ENCODE measurements around the gene RAB12.
"Not testable (repeated sequence)": the region's sequence is repeated elsewhere in the genome, so short reads cannot be mapped to it uniquely, and the experiment has no call there.

Gene RAB12, protein sequence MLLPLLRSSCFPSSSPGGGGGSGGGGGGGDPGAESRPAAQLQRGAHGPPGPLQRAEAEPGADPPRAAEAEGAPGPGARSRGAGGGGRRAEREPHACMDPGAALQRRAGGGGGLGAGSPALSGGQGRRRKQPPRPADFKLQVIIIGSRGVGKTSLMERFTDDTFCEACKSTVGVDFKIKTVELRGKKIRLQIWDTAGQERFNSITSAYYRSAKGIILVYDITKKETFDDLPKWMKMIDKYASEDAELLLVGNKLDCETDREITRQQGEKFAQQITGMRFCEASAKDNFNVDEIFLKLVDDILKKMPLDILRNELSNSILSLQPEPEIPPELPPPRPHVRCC

DNA sequence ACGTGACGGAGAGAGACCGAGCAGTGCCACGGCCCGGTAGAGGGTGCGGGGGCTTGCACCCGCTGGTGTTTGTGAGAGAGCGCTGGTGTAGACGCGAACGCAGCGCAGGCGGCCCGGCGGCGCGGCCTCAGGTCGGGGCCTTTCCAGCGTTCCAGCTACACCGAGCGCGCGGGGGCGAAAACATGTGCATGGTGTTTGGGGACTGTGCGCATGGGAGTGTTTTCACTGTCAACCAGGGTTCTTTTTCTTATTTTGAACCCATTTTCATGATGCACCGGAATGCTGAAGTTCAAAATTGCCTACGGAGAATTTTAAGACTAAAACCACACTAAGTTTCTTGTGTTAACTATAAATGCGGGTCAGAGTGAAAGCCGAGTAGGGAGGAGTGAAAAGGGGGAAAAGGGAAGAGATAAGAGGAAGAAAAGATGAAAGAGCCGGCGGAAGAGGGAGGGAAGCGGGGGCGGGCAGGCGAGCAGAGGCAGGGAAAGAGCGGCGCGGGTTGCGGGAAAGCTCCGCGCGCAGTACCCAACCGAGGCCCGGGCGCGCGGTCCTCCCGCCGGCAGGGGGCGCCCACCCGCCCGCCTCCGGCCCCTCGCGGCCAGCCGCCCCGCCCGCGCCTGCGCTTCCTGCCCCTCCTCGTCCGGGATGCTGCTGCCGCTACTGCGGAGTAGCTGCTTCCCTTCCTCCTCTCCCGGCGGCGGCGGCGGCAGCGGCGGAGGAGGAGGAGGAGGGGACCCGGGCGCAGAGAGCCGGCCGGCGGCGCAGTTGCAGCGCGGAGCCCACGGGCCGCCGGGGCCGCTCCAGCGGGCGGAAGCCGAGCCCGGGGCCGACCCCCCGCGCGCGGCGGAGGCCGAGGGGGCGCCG is at the start of gene RAB12:
RAB12 (plus strand) TSS at position 643 of the 864 bp plus-strand sequence; CDS start at position 646, 3 bp downstream.
- no peak for DNase-seq

DNA sequence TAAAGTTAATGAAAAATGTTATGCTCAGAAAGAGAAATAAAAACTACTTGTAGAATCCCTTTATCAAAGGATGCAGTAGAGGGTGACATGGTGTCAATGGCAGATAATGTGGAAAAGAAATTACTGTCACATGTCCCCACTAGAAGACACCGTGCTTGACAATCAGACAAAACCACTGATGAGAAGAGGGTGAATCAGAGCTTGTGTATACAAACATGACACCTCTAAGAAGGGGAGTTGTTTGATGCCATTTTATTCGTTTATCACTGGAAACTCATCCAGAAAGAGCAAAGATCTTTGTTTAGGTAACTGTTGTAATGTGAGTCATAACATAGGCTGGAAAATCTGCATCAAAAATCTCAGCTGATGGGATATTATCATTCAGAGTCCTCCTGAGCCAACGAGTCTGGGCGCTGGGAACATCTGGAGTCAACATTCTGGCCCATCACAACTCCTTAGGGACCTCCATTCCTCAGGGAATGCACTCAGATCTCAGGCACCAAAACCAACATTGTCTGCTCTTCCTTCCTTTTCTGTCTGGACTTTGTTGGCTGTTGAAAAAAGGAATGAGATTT is 49.5 kb upstream of the RAB12 start:
- no peak for DNase-seq

GRCh38 chr18:8561123-8561910 is 47.9 kb upstream of the RAB12 start:
- DNase-seq: no peak

DNA sequence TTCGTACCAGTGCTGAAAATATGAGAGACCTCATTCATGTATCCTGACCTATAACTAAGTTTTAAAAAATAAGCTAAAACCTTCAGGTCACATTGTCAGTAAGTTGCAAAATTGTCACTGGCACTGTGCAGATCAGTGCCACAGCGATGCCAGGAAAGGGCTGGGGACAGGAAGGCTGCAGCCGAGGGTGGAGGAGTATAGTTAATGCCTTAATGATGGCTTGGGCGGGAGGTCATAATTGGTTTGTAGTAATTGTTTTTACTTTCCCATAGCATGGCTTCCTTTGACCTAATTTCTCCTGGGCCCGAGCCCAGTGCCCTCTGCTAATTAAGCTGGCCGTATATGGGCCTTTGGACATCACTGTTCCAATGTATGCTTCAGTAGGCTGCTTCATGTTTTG is 47.2 kb upstream of the RAB12 start:
- DNase-seq: no peak

GRCh38 chr18:8562919-8563318 is 46.3 kb upstream of the RAB12 start:
- DNase-seq: no peak

DNA sequence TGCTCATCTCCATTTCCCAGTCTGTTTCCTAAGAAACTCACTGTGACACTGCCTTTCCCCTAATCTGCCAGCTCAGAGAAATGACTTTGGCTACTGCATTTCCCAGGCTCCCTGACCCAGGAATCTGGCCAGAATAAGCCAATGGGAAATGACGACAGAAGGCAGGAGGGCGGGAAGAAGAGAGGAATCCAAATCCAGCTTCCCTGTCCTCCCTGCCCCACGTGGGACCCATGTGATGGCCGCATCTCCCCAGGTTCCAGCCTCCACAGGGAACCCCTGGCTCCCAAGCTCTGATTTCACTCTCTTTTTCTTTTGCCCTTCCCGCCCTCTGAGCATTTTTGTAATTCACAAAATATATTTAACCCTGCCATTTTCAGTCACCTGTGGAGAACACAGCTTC is 37.8 kb upstream of the RAB12 start:
- DNase-seq: no peak

- not testable (repeated sequence) for DNase-seq
Measured at GRCh38 chr18:8573766-8574165, 35.5 kb upstream of the RAB12 start.

DNA sequence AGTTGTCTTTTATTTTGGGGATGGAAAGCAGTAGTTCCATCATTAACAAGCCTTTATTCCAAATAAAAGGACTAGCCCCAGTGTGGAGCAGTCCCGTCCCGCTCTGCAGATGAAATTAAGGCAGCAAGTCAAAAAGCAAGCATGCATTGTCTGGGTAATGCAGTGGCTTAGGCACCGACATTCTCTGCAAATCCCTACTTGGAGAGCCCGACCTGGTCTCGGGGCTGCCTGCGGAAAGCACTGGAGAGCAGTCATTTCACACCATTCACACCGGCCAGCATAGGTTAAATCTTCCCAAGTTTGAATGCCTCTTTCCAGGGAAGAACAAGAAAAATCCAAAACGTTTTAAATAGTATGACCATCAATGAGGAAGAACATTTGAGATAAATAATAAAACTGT is 24.4 kb upstream of the RAB12 start:
- DNase-seq: no peak

GRCh38 chr18:8586941-8587340 is 22.3 kb upstream of the RAB12 start:
- DNase-seq: no peak

- DNase-seq: no peak
Measured at GRCh38 chr18:8595445-8595844, 13.8 kb upstream of the RAB12 start.

GRCh38 chr18:8601277-8602032 is 7.8 kb upstream of the RAB12 start:
- no peak for DNase-seq

- DNase-seq: no peak
Measured at GRCh38 chr18:8602040-8602439, 7.2 kb upstream of the RAB12 start.

DNA sequence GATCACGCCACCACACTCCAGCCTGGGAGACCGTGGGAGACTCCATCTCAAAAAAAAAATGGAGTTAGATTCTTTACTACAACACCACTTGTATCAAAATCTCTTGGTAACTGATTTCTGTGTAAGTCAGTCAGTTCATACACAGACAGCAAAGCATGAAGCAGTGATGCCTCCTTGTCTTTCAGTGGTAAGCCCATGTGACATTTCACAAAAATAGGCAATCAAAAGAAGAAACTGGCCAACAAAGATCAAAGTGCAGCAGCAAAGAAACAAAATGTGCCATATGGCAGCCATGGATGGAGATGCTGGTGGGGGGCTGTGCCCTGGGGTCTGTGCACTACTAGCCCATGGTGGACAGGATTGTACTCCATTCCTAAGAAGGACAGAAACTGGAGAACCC is 6.7 kb upstream of the RAB12 start:
- DNase-seq: no peak

DNA sequence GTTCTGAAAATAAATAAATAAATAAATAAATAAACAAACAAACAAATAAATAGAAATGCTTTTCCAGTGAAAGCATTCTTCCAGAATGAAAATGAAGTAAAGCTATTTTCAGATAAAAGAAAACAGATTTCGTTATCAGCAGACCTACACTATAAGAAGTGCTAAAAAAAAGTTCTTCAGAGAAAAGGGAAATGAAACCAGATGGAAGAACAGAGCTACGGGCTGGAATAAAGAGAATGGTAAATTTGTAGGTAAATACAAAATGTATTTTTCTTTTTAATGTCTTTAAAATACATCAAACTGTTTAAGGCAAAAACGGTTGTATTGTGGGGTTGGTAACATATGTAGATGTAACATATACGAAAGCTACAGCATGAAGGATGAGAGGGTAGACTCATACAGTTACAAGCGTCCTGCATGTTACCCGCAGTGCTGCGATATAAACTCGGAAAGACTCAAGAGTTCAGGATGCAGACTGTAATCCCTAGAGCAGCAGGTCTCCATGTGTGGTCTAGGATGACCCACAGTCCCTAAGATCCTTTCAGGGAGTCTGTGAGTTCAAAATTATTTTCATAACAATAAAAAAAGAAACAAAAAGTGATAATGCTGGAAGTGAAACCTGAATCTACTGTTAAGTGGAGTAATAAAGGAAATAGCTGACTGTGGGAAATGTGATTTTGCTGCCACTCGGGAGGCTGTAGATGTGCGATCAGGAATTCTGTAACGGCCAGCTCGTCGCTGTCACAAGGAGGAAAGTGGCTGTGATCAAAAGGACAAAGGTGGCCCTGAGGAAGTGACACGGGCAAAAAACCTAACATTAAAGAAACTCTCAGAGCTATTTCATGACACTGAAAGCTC is 5.3 kb upstream of the RAB12 start:
- DNase-seq: no peak

DNA sequence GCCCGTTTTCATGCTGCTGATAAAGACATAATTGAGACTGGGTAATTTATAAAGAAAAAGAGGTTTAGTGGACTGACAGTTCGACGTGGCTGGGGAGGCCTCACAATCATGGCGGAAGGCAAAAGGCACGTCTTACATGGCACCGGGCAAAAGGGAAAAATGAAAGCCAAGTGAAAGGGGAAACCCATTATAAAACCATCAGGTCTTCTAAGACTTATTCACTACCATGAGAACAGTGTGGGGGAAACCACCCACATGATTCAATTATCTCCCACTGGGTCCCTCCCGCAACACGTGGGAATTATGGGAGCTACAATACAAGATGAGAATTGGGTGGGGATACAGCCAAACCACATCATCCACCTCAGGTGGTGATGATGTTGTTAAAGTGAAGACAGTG is 3.3 kb upstream of the RAB12 start:
- no peak for DNase-seq

DNA sequence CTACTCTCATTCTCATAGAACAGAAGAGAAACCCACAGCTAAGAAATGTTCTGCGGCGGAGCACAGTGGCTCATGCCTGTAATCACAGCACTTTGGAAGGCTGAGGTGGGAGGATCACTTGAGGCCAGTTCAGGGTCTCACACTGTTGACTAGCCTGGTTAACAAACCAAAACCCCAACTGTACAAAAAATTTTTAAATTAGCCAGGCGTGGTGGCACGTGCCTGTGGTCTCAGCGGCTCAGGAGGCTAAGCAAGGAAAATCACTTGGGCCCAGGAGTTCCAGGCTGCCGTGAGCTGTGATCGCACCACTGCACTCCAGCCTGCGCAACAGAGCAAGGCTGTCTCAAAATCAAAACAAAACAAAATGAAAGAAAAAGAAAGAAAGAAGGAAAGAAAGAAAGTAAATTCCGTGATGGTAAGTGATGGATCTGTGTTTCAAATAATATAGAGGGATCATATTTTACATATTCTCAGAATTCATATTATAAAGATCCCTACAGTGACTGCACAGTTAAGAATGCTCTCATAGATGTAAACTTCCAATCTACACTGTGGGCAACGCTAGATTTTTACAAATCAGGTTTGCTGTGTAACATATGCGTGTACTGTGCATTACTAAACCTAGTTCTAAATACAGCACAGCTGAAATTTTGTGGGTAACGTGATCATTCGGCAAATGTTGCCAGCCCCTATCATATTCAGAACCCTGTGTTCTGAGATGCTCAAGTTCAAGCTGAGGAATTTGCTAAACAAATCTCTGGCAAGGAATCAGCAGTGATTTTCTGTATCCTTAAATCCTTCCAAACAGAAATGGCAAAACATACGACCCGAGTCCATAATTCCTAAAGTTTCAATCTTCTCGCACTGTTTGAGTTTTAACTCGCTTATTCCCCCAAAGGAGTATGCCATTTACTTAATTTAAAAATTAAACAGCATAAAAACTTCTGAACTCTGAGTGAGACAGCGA is 1.2 kb upstream of the RAB12 start:
- no peak for DNase-seq

DNA sequence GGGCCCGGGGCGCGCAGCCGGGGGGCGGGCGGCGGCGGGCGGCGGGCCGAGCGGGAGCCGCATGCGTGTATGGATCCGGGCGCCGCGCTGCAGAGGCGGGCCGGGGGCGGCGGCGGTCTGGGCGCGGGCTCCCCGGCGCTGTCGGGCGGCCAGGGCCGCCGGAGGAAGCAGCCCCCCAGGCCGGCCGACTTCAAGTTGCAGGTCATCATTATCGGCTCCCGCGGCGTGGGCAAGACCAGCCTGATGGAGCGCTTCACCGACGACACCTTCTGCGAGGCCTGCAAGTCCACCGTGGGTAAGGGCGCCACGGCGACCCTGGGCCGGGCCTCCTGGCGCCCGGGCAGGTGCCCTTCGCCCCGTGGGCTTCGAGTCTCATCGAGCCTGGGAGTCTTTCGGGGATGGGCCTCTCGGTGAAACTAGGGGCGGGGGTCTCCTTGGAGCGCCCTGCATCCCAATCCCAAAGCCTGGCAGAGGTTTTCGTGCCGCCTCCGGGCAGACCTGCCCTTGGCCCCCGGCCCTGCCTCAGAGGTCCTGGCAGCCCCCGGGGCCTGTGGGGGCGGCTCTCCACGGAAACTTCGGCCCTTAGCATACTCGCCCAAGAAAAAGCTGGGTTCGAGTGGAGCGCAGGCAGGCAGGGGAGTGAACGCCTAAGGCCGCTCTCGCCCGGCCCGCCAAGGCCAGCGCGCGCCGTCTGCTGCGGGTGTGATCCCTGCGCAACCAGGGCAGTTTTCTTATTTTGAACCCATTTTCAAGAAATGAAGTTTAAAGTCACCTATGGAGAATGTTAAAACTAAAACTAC is 622 bp downstream of the RAB12 start:
- DNase-seq: no peak

GRCh38 chr18:8610459-8610851 is 1.2 kb downstream of the RAB12 start:
- DNase-seq: no peak

DNA sequence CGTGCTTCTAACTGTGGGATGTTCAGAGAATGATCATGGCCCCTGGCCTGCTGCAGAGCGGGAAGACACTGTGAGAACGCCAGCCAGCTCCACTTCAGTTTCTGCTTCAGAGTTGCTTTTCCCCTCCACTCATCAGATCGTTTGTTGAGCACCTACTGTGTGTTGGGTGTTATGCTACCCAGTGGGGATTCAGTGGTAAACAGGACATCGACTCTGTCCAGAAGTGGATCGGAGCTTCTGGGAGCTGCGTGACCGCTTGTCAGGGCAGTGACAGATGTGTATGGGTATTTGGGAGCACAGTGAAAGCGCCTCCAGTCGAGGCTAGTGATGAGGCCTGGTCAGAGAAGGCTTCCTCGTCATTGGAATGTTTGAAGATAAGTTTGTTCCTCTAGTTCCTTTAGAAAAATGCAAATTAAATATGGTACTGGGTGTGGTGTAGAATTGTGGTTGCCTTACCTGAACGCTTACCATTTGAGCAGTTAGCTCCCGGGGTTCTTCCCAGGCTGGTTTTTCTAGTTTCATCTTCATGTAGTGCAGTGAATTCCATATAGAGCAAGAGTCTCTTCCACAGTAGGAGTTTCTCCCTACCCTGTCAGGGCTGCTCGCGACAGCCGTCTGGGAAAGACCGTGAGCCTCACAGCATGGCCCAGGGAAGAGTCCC is 2.8 kb downstream of the RAB12 start:
- DNase-seq: no peak

Data from DMS153 (cell line).